HepG2 (cell line): ENCODE measurements around the gene PSAP. TPM values are rescaled to one million over a fixed set of nuclear protein-coding genes. Genes with fewer than 3 reads are reported as not detected.

Experiments
- BRCA1 ChIP-seq: sonication (generic); formaldehyde crosslinking; IDR thresholded peaks from 2 replicates; pipeline ENCODE4 v1.4.0; 2020; ENCODE audit warnings: missing genetic modification reagents
- CREM ChIP-seq, 2 experiments: sonication (generic) in 1 of 2; formaldehyde crosslinking in 1 of 2; IDR thresholded peaks; 2 replicates each; pipeline versions ENCODE4 v1.4.0 to v1.6.1; 2016 to 2020; ENCODE audit warnings: antibody characterized with exemption in 1 of 2, mild to moderate bottlenecking in 1 of 2, missing genetic modification reagents in 1 of 2
- HNRNPUL1 ChIP-seq: fragments of 200-400 bp; formaldehyde crosslinking; IDR thresholded peaks from 2 replicates; pipeline ENCODE4 v1.6.1; 2017; ENCODE audit warnings: low read depth, mild to moderate bottlenecking, low read length, moderate library complexity
- HOXA5 ChIP-seq: sonication (generic); formaldehyde crosslinking; IDR thresholded peaks from 2 replicates; pipeline ENCODE4 v1.4.0; 2020; ENCODE audit warnings: missing genetic modification reagents
- IRF9 ChIP-seq: sonication (generic); formaldehyde crosslinking; IDR thresholded peaks from 2 replicates; pipeline ENCODE4 v1.8.0; 2022; ENCODE audit warnings: missing genetic modification reagents, mild to moderate bottlenecking, borderline replicate concordance
- IRX3 ChIP-seq: sonication (generic); formaldehyde crosslinking; IDR thresholded peaks from 2 replicates; pipeline ENCODE4 v1.8.1; 2023; ENCODE audit warnings: mild to moderate bottlenecking, low read depth, missing genetic modification reagents, borderline replicate concordance
- MAFG ChIP-seq: sonication (generic); formaldehyde crosslinking; IDR thresholded peaks from 2 replicates; pipeline ENCODE4 v1.5.1; 2020; ENCODE audit warnings: mild to moderate bottlenecking, missing genetic modification reagents
- MED1 ChIP-seq: sonication (generic); formaldehyde crosslinking; IDR thresholded peaks from 2 replicates; pipeline ENCODE4 v1.4.0; 2020; ENCODE audit warnings: missing genetic modification reagents
- NKX3-1 ChIP-seq: sonication (generic); formaldehyde crosslinking; IDR thresholded peaks from 2 replicates; pipeline ENCODE4 v1.5.0; 2020; ENCODE audit warnings: missing genetic modification reagents
- SP1 ChIP-seq, 2 experiments: fragments of 450-650 bp in 1 of 2; sonication (generic) in 1 of 2; formaldehyde crosslinking in 1 of 2; IDR thresholded peaks; 2 replicates each; pipeline versions ENCODE4 v1.4.0 to v1.6.1; 2016 to 2020; ENCODE audit warnings: missing genetic modification reagents in 1 of 2
- THAP9 ChIP-seq: sonication (generic); formaldehyde crosslinking; IDR thresholded peaks from 2 replicates; pipeline ENCODE4; 2020; ENCODE audit warnings: missing genetic modification reagents, mild to moderate bottlenecking, borderline replicate concordance
- ZKSCAN5 ChIP-seq: sonication (generic); formaldehyde crosslinking; IDR thresholded peaks from 2 replicates; pipeline ENCODE4 v1.5.1; 2020; ENCODE audit warnings: mild to moderate bottlenecking, missing genetic modification reagents
- ZNF17 ChIP-seq: sonication (generic); formaldehyde crosslinking; IDR thresholded peaks from 2 replicates; pipeline ENCODE4 v1.5.0; 2020; ENCODE audit warnings: mild to moderate bottlenecking, missing genetic modification reagents
- ZNF282 ChIP-seq: fragments of 450-650 bp; IDR thresholded peaks from 2 replicates; pipeline ENCODE4 v1.6.1; 2018; ENCODE audit not compliant: partially characterized antibody
- ZNF362 ChIP-seq: sonication (generic); formaldehyde crosslinking; IDR thresholded peaks from 2 replicates; pipeline ENCODE4 v1.4.0; 2020; ENCODE audit warnings: missing genetic modification reagents, mild to moderate bottlenecking, borderline replicate concordance
- ZNF530 ChIP-seq: sonication (generic); formaldehyde crosslinking; IDR thresholded peaks from 2 replicates; pipeline ENCODE4 v1.5.0; 2020; ENCODE audit warnings: low read depth, mild to moderate bottlenecking, missing genetic modification reagents
- ZNF609 ChIP-seq: sonication (generic); formaldehyde crosslinking; IDR thresholded peaks from 2 replicates; pipeline ENCODE4 v1.4.0; 2020; ENCODE audit warnings: mild to moderate bottlenecking, missing genetic modification reagents, borderline replicate concordance
- ZNF672 ChIP-seq: sonication (generic); formaldehyde crosslinking; IDR thresholded peaks from 2 replicates; pipeline ENCODE4 v1.8.1; 2022; ENCODE audit warnings: missing genetic modification reagents
- ZNF747 ChIP-seq: sonication (generic); formaldehyde crosslinking; IDR thresholded peaks from 2 replicates; pipeline ENCODE4 v1.8.1; 2023; ENCODE audit warnings: missing genetic modification reagents, mild to moderate bottlenecking, borderline replicate concordance
- polyA plus RNA-seq, 8 experiments: library from polyadenylated mRNA; depleted of rRNA in 3 of 8; stranded (reverse) in 7 of 8; unstranded in 1 of 8; fragments of >200 nt; fragmentation: Illumina TruSeq in 4 of 8; extraction: Trizol in 4 of 8; gene quantifications; 2 replicates each; pipeline versions ENCODE4 v1.2.1 to v1.2.3, GENCODE V29; 2011 to 2016; ENCODE audit warnings: low read depth in 4 of 8, missing spikeins in 1 of 8, mixed read lengths in 1 of 8; ENCODE audit not compliant: insufficient read depth in 1 of 8
- total RNA-seq, 5 experiments: library from RNA; depleted of rRNA; stranded (reverse); fragments of >200 nt; fragmentation: Illumina TruSeq; extraction: Trizol; gene quantifications; 2 replicates each; pipeline ENCODE4 v1.2.3, GENCODE V29; 2016; ENCODE audit warnings: low read depth in 1 of 5

The PSAP gene
- total and polyA plus RNA-seq, 2 of the 13 experiments (the other 11 are each of a cell fraction or from before 2014, with no cell fraction given), result 323 to 643 TPM

GRCh38 chr10:71860243-71861029 lies 9.4 kb upstream of the PSAP start (continued):
- TF ChIP-seq CREM (IDR thresholded peaks at IDR 0.05), result no peak; the same call in 1 of the 2 replicates
- TF ChIP-seq CREM (CRISPR knock-in tag; IDR thresholded peaks at IDR 0.05), result no peak
- peak; percentile 100 for TF ChIP-seq MAFG
- TF ChIP-seq ZKSCAN5 (CRISPR knock-in tag), result no peak
- no peak for TF ChIP-seq ZNF362 (CRISPR knock-in tag)
- no peak for TF ChIP-seq ZNF609 (CRISPR knock-in tag)
- TF ChIP-seq ZNF530 (CRISPR knock-in tag), result no peak
- no peak for TF ChIP-seq NKX3-1
- no peak for TF ChIP-seq ZNF747 (CRISPR knock-in tag)
- no peak for TF ChIP-seq HNRNPUL1
- no peak for TF ChIP-seq SP1 (IDR thresholded peaks at IDR 0.05)
- TF ChIP-seq SP1 (CRISPR knock-in tag; IDR thresholded peaks at IDR 0.05), result no peak
- TF ChIP-seq IRF9 (CRISPR knock-in tag), result no peak
- peak; percentile 47; the same call in 1 of the 2 replicates for TF ChIP-seq HOXA5 (CRISPR knock-in tag)
- TF ChIP-seq ZNF672 (CRISPR knock-in tag), result no peak
- TF ChIP-seq BRCA1 (CRISPR knock-in tag), result no peak
- no peak for TF ChIP-seq ZNF282
- no peak for TF ChIP-seq IRX3 (CRISPR knock-in tag)
- peak; percentile 64 for TF ChIP-seq MED1 (CRISPR knock-in tag)
- no peak for TF ChIP-seq THAP9 (CRISPR knock-in tag)
- TF ChIP-seq ZNF17 (CRISPR knock-in tag), result no peak
